ENCODE results near the gene PLEKHG4.

Gene PLEKHG4

DNA sequence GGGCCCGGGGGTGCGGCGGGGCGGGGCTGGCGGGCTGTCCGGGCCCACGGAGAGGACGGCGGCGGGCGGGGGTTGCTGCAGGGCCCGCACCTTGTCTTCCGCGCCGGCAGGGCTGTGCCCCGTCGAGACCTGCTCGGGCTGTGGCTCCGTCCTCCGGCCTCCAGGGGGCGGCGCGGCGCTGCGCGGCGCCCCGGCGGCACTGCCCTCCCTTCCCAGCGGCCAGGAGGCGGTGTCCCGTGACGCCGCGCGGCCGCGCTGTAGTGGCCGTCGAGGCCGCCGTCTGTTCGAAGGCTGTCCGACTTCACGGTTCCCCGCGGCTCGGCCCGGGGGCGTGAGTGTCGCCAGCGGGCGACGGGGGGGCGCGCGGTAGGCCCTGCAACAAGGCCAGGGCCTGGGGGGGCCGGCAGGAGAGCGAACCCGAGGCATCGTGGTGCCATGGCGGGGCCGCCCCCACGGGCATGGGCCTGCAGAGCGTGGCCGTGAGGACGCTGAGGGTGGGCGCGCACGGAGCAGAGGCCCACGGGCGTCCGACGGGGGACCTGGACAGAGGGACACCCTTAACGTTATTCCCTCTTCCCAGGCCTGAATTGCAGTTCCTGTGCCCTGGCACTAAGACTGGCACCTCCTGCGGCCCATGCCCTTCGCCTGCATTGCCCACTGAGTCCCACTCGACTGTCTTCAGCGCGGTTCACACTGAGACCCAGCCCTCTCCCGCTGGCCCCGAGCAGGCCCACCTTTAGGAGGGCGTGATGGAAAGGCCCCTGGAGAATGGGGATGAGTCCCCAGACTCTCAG, at the start of gene PLEKHG4:
Gene PLEKHG4, plus strand, starts transcription at position 237 of the 794 bp plus-strand sequence. Its CDS starts 513 bp downstream, at position 750.
- DNase-seq: peak; percentile 11

DNA sequence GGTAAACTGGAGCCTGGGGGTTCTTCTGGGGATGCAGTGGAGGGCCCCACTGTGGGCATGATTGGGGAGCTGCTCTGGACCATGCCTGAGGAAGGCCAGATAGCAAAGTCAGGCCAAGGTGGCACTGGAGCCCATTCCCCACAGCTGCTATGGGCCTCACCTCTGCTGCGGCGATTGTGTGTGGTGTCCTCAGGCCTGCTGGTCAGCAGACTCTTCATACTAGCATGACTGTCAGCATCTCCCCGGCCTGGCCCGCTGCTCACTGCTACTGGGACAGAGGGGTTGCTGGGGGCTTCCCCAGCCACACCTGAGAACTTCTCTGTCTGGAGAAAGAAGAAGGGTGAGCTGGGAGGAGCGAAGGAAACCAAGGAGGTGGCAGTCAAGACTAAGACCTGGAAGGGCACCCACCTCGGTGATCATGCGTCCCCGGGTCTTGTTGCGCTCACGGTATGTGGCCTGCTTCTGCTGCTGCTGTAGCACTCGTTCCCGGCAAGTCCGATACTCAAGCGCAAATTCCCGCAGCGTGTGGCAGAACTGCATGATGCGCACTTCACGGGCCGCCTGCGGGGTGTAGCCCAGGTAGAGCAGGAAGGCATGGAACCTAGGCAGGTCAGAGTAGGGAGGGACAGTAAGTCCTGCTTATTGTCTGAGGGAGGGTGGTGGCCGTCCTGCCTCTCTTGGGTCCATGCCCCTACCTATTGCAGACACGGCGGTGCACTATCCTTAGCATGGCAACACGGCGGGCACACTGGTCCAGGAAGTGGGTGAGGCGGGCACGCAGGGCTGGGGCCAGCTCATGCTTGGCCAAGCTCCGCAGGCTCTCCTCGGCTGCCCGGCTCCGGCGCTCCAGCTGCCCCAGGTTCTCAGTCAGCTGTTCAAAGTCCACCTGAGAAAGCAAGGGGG, 49.2 kb upstream of the PLEKHG4 start:
- no peak for DNase-seq

DNA sequence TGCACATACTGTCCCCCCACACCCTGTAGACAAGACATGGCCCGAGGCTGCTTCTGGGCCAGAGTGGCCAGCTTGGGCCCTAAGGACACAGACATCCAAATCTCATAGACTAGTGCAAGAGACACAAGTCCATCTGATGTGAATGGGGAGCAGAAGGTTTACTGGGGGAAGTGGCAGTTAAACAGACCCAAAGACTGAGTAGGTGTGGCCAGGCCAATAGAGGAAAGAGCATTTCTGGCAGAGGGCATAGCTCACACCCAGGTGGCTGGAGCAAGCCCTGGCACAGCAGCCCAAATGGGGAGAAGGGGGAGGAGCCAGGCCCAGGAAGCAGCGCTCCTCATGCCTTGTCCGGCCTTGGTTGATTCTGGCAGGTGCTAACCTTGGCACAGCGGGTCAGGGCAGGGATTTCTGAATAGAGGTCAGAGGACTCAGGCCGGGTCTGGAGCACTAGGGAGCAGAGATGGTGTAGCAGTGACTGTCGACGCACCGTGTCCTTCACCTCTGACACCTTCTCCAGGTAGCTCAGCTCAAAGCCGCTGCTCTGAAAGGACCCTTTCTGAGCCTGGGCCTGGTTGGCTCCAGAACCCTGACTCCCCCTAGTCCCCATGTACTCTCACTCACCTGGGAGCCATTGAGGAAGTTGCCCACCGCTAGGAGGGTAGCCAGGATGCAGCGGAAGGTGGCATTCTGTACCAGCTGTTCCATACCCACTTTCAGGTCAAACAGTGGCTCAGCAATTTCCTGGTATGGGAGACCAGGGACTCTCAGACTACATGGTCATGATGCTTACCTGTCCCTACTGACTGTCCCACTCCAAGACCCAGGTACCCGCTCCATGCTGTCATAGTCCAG, 48.3 kb upstream of the PLEKHG4 start:
- DNase-seq: no peak

- DNase-seq: no peak
Measured at GRCh38 chr16:67233596-67233995, 45.7 kb upstream of the PLEKHG4 start.

DNA sequence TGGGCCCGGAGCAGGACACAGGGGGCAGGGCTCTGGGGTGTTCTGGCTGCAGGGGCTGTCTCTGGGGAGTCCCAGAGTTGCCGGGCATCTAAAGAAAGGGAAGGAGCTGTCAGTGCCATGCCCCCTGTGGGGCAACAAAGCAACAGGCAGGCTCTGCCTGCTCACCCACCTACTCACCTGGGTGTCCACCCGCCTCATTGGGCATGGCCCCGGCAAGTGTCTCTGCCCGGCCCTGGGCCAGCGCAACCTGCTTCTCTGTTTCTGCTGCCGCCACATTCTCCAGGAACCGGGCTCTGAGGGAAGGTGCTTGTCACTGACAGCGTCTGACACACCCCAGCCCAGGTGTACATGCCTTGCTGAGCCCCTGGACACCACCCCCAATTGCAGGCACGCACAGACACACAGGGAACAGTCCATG, 45.1 kb upstream of the PLEKHG4 start:
- no peak for DNase-seq

DNA sequence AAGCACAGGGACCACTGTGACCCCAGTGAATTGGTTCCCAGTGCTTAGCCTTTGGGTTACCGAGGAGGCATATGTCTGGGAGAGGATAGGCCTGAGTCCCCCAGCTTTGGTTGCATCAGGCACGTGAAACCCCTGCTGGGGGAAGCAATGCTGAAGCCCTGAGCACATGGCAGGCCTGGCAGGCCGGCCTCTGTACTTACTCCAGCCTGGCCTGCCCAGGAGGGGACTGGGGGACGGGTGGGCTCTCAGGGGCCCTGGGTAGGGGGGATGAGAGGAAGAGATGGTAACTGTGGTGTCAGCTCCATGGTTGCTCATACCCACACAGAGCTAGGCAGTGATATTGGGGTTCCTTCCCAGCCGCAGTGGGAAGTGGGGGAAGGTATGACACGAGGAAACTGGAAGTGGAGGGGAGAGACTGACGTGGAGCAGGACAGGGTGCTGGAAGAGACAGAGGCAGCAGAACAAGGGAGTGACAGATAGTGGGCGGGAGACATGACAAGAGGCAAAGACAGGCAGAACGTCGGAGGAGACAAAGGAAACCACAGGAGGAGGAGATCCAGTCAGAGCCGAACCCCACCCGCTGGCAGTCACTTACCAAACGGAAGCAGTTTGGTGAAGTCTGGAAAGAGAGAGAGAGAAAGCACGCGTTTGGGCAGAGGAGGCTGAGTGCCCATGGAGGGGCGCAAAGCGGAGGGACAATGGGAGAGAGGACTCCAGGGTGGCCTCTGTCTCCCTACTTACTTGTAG, 43.3 kb upstream of the PLEKHG4 start:
- no peak for DNase-seq

DNA sequence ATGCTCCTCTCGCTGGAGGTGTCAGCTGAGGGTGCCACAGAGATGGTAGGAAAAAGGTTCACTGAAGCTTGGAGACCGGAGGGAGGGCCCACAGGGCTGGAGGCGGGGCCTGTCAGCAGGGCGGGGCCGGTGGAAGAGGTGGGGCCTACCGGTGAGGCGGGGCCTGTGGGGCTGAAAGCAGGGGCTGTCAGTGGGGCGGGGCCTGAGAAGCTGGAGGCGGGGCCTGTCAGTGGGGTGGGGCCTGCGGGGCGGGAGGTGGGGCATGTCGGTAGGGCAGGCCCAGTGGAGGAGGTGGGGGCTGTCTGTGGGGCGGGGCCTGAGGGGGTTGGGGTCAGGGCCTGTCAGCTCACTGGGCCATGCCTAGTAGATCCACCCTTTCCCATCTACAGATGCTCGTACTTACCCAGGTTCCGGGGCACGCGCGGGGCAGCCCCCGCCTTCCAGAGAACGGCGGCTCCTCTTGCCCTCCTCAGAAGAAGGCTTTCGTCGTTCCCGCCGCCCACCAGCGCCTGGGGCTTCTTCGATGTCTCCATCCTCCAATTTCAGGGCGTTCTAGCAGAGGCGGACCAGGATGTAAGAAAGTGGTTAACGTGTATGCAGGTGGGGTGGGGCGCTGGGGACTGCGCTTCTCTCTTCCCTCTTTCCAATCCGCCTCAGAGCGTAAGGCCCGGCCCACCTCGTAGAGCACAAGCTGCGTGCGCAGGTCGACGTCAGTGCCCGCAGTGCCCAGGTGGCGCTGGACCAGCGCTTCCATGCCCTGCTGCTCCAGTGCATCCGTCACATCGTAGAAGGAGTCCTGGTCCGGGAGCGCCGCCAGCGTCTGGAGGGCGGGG, 42.6 kb upstream of the PLEKHG4 start:
- DNase-seq: no peak

GRCh38 chr16:67237396-67238277, 41.7 kb upstream of the PLEKHG4 start:
- DNase-seq: no peak

DNA sequence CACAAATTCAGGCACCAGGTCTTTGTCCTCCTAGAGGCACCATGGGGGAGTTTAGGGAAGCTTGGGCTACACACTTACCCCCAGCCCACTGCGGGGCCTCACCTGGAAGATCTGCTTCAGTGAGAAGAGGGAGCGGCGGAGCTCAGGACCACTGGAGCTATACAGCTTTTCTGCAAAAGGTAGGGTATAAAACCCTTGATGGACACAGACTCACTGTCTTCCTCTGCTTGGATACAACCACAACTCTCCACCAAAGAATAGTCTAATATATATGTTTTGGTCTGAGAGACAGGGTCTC, 41.1 kb upstream of the PLEKHG4 start:
- no peak for DNase-seq

- no peak for DNase-seq
Measured at GRCh38 chr16:67238806-67239470, 40.4 kb upstream of the PLEKHG4 start.

DNA sequence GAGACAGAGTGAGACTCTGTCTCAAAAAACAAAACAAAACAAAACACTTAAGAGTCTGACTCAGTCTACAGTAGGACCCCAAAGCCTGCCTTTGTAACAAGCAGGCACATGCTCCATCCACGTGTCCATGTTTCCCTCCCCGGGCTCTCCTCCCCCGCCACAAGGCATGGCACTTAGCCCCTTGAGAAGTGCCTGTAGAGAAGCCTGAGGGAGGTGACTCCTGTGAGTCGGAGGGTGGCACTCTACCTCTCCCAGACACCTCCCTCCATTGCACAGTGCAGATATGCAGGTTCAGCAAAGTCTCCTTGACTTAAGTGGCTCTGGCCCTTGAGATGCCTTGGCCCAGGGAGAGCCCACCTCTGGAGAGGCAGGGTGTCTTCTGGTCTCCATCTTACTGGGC, 38.8 kb upstream of the PLEKHG4 start:
- DNase-seq: no peak

GRCh38 chr16:67241008-67241900, 38.1 kb upstream of the PLEKHG4 start:
- no peak for DNase-seq

DNA sequence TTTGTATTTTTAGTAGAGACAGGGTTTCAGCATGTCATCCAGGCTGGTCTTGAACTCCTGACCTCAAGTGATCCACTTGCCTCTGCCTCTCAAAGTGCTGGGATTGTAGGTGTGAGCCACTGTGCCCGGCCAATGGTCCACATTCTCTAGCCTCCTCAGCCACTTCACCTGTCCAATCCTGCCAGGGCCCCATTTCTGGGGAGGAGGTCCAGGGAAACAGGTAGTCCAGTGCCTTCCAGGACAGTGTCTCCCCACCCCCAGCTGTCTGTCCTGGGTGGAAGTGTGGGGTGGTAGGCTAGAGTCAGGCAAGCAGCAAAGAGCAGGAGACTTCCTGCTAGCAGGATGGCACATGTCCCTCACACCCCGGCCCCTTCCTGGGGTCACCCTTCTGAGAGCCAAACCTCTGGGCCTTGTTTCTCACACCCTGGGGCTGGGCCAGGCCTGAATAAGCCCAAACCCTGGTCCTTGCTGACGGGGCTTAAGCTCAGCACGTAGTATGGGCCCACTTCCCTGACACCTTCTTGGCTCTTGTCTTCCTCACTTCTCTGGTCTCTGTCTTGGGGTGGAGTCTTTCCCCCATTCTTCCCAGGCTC, 37.1 kb upstream of the PLEKHG4 start:
- no peak for DNase-seq

- DNase-seq: no peak
Measured at GRCh38 chr16:67243481-67243880, 35.9 kb upstream of the PLEKHG4 start.

DNA sequence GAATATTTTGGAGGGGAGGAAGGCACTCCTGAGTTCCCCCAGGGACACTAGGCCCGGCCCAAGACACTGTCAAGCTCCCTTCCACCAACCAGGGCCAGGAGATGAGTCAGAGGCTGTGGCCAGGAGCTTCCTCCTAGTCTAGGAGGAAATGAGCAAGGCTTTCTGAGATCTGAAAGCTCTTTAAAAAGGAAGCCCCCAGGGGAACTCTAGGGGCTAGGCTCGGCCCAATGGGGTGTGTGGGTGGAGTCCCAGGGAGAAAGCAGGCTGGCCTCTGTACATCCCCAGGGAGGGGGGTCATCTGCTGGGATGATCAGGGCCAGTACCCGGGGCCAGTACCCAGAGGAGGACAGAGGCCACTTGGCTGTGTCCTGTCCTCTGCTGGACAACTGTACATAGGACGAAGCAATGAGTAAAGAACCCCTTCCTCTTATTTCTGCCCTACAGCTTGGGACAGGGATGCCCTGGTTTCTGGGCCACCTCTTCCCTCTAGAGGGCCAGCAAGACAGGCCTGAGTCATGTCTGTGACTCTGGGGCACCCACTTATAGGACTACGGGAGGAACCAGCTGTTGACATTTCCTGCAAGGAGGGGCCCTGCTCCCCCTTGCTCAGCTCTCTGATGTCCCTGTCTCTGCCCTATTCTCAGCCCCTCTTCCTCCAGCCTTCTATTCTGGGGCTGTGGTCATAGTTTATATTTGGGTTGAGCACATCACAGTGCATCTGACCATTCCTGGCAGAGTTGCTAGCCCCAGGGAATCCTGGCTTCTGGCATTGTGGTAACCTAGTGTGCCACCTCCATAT, 34.7 kb upstream of the PLEKHG4 start:
- no peak for DNase-seq

- DNase-seq: no peak
Measured at GRCh38 chr16:67245186-67245585, 34.1 kb upstream of the PLEKHG4 start.

- no peak for DNase-seq
Measured at GRCh38 chr16:67245674-67246080, 33.7 kb upstream of the PLEKHG4 start.
